HEK293T (cell line): ENCODE results near the gene EYS.

ENCODE experiments used
- ARNT ChIP-seq: fragments of 450-650 bp; IDR thresholded peaks from 2 replicates; pipeline ENCODE4 v1.6.1; 2017; ENCODE audit warnings: mild to moderate bottlenecking
- FOXK2 ChIP-seq: fragments of 450-650 bp; IDR thresholded peaks from 2 replicates; pipeline ENCODE4 v1.6.1; 2016; ENCODE audit warnings: mild to moderate bottlenecking
- LEF1 ChIP-seq: fragments of 450-650 bp; IDR thresholded peaks from 2 replicates; pipeline ENCODE4 v1.6.1; 2017; ENCODE audit warnings: mild to moderate bottlenecking, borderline replicate concordance

DNA sequence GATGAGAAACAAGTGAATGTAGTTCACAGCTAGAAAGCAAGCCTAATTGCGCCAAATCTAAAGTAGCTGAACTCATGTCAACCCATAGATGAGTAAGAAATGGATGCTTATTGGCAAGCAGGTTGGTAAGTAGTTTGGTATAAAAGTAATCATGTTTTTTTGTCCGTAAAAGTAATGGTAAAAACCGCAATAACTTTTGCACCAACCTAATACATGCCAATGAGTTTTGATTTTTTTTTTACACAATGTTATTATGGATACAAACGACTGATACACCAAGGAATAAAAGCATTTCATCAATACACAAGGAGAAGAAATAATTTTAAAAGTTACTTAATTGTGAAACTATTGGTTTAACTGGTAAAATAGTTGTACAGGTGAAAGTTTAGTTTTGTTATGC is 977.5 kb downstream of the EYS start:
- TF ChIP-seq LEF1 (no peak), ARNT (no peak), FOXK2 (no peak)
